IPS DF 6.9 (cell line): ENCODE results near the gene MRPS35.
A peak's percentile ranks its signal among the peaks of the same experiment; 100 is the strongest.

ENCODE experiments used
- DNase-seq: peaks from one replicate; pipeline ENCODE4 v3.0.0-alpha.2; 2013; ENCODE audit warnings: low read depth, low spot score
- H3K27ac ChIP-seq: one replicate; pipeline ENCODE4 v1.5.1; 2013; ENCODE audit warnings: low read length, control low read depth
- H3K27me3 ChIP-seq: 2 replicates; pipeline ENCODE4 v1.6.1; 2013; ENCODE audit warnings: mild to moderate bottlenecking, low read length; ENCODE audit not compliant: control insufficient read depth, insufficient read depth
- H3K36me3 ChIP-seq: 2 replicates; pipeline ENCODE4 v1.6.1; 2013; ENCODE audit warnings: low read length; ENCODE audit not compliant: control insufficient read depth, insufficient read depth
- H3K4me1 ChIP-seq: 2 replicates; pipeline ENCODE4 v1.6.1; 2013; ENCODE audit warnings: low read length; ENCODE audit not compliant: control insufficient read depth, insufficient read depth
- H3K4me3 ChIP-seq: 2 replicates; pipeline ENCODE4 v1.5.1; 2013; ENCODE audit warnings: mild to moderate bottlenecking, low read length
- H3K9me3 ChIP-seq: 2 replicates; pipeline ENCODE4 v1.6.1; 2013; ENCODE audit warnings: low read length, inconsistent platforms; ENCODE audit not compliant: control insufficient read depth, insufficient read depth
- WGBS: extraction: QIAGEN DNeasy Blood & Tissue Kit; methylation state at CpG from one replicate; pipeline ENCODE4 v1.1.7; 2013; ENCODE audit warnings: mixed read lengths, missing lambda C conversion rate; ENCODE audit not compliant: insufficient read length, insufficient coverage; 5-methylcytosine and 5-hydroxymethylcytosine counted together

MRPS35 gene

GRCh38 chr12:27710592-27711316 is at the start of gene MRPS35:
Gene MRPS35 (plus strand): TSS chr12:27710832. CDS start chr12:27710844, 12 bp downstream.
- WGBS, result no CpG with 5 or more reads among the region's 46 CpGs
- DNase-seq, result peak; percentile 55
- H3K4me1 ChIP-seq, result no peaks in the 10 kb centered on the region; the same call in 1 of the 2 replicates

GRCh38 chr12:27665704-27666103 is 44.9 kb upstream of the MRPS35 start:
- Histone ChIP-seq H3K9me3 (no peaks in the 10 kb centered on the region), H3K4me1 (no peaks in the 10 kb centered on the region), H3K27ac (no peak overlapping the region), H3K4me3 (no peak overlapping the region), H3K36me3 (no peaks in the 10 kb centered on the region), H3K27me3 (no peaks in the 10 kb centered on the region)
- no peak for DNase-seq
- no CpG with 5 or more reads among the region's 3 CpGs for WGBS

More at GRCh38 chr12:27710592-27711316, at the start of gene MRPS35:
- H3K36me3 ChIP-seq, result no peaks in the 10 kb centered on the region
- H3K9me3 ChIP-seq, result no peaks in the 10 kb centered on the region
- H3K27ac ChIP-seq, result no peak within 1 kb of the TSS
- H3K4me3 ChIP-seq, result peak within 1 kb of the TSS; percentile 99
- no peaks in the 10 kb centered on the region for H3K27me3 ChIP-seq

- DNase-seq, result no peak
- no peaks in the 10 kb centered on the region for H3K9me3 ChIP-seq
- WGBS, result no CpG with 5 or more reads among the region's 3 CpGs
- no peak overlapping the region for H3K4me3 ChIP-seq
- no peak overlapping the region for H3K27ac ChIP-seq
- H3K4me1 ChIP-seq, result no peaks in the 10 kb centered on the region
- no peaks in the 10 kb centered on the region for H3K27me3 ChIP-seq
- H3K36me3 ChIP-seq, result no peaks in the 10 kb centered on the region
Observed at GRCh38 chr12:27666510-27666909, 44.1 kb upstream of the MRPS35 start.

GRCh38 chr12:27667540-27667939 is 43.1 kb upstream of the MRPS35 start:
- WGBS, result no CpG with 5 or more reads among the region's 6 CpGs
- H3K9me3 ChIP-seq, result no peaks in the 10 kb centered on the region
- H3K27me3 ChIP-seq, result no peaks in the 10 kb centered on the region
- no peaks in the 10 kb centered on the region for H3K36me3 ChIP-seq
- H3K27ac ChIP-seq, result no peak overlapping the region
- no peak for DNase-seq
- H3K4me1 ChIP-seq, result no peaks in the 10 kb centered on the region
- H3K4me3 ChIP-seq, result no peak overlapping the region

- Histone ChIP-seq H3K4me1 (no peaks in the 10 kb centered on the region), H3K9me3 (no peaks in the 10 kb centered on the region), H3K36me3 (no peaks in the 10 kb centered on the region), H3K4me3 (no peak overlapping the region), H3K27ac (no peak overlapping the region), H3K27me3 (no peaks in the 10 kb centered on the region; the same call in 1 of the 2 replicates)
- WGBS, result no CpG with 5 or more reads among the region's 4 CpGs
- no peak for DNase-seq
Observed at GRCh38 chr12:27672051-27672450, 38.6 kb upstream of the MRPS35 start.

GRCh38 chr12:27672643-27673042 is 38.0 kb upstream of the MRPS35 start:
- H3K4me3 ChIP-seq, result no peak overlapping the region
- H3K9me3 ChIP-seq, result no peaks in the 10 kb centered on the region
- no CpG with 5 or more reads among the region's 1 CpG for WGBS
- H3K27me3 ChIP-seq, result no peaks in the 10 kb centered on the region; the same call in 1 of the 2 replicates
- no peak overlapping the region for H3K27ac ChIP-seq
- H3K36me3 ChIP-seq, result no peaks in the 10 kb centered on the region
- no peaks in the 10 kb centered on the region for H3K4me1 ChIP-seq
- DNase-seq, result no peak

- no peaks in the 10 kb centered on the region; the same call in 1 of the 2 replicates for H3K27me3 ChIP-seq
- H3K4me3 ChIP-seq, result no peak overlapping the region
- DNase-seq, result no peak
- no CpG with 5 or more reads among the region's 3 CpGs for WGBS
- no peak overlapping the region for H3K27ac ChIP-seq
- no peaks in the 10 kb centered on the region for H3K4me1 ChIP-seq
- H3K36me3 ChIP-seq, result no peaks in the 10 kb centered on the region
- H3K9me3 ChIP-seq, result no peaks in the 10 kb centered on the region
Observed at GRCh38 chr12:27673101-27673718, 37.4 kb upstream of the MRPS35 start.

- Histone ChIP-seq H3K27ac (no peak overlapping the region), H3K36me3 (no peaks in the 10 kb centered on the region), H3K4me1 (no peaks in the 10 kb centered on the region), H3K27me3 (no peaks in the 10 kb centered on the region; the same call in 1 of the 2 replicates), H3K9me3 (no peaks in the 10 kb centered on the region), H3K4me3 (no peak overlapping the region)
- DNase-seq, result no peak
- WGBS, result no CpG with 5 or more reads among the region's 2 CpGs
Observed at GRCh38 chr12:27674989-27675388, 35.6 kb upstream of the MRPS35 start.

- Histone ChIP-seq H3K36me3 (no peaks in the 10 kb centered on the region; the same call in 1 of the 2 replicates), H3K9me3 (no peaks in the 10 kb centered on the region), H3K27ac (no peak overlapping the region), H3K4me3 (no peak overlapping the region), H3K4me1 (no peaks in the 10 kb centered on the region), H3K27me3 (no peaks in the 10 kb centered on the region)
- DNase-seq, result no peak
Observed at GRCh38 chr12:27680619-27681018, 30.0 kb upstream of the MRPS35 start.

- WGBS, result no CpG with 5 or more reads among the region's 2 CpGs
- no peak for DNase-seq
- no peak overlapping the region for H3K4me3 ChIP-seq
- no peaks in the 10 kb centered on the region for H3K4me1 ChIP-seq
- H3K27me3 ChIP-seq, result no peaks in the 10 kb centered on the region
- no peak overlapping the region for H3K27ac ChIP-seq
- no peaks in the 10 kb centered on the region for H3K9me3 ChIP-seq
- no peaks in the 10 kb centered on the region; the same call in 1 of the 2 replicates for H3K36me3 ChIP-seq
Observed at GRCh38 chr12:27682534-27682933, 28.1 kb upstream of the MRPS35 start.
